ENCODE measurements around the gene PNKP.

Gene PNKP

DNA sequence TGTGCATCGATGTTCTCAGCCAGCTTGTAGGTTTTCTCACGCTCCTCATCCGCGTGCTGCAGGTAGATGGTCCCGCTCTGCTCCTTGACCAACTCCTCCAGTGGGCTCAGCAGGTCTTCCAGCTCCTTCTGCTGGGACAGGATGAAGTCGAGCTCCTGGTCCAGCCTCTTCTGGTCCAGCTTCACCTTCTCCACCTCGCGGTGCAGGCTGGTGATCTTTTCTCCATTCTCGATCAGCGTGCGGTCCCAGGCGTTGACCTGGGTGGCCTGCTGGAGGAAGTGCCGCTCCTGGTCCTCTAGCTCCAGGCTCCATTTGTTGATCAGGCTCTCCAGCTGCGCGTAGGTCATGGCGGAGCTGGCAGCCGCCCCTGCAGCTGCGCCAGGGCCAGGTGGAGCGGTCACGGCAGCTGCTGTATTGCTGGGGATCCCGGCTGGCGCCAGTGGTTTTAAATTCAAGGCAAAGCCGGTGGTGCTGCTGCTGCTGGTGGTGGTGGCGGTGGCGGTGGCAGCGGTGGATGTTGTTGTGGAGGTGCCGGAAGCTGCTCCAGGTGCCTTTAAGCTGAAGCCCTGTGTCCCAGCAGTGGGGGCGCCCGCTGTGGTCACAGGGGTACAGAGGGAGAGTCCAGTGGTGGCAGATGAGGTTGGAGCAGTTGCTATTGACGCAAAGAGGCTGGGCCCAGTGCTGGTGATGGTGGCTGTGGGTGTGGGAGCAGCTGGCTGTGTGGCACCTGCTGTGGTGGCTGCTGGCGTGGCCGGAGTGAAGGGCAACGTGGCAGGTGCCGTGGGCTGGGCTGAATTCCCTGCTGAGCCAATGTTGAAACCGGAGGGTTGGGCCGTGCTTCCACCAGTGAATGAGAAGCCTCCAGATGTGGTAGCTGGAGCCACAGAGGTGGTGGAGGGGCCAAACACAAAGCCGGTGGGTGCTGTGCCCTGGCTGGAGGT is 41.4 kb upstream of the PNKP start:
- H3K4me3 ChIP-seq (ENCODE audit: low read depth, low read length), result no peak overlapping the region
- TF ChIP-seq, protein P1, sequence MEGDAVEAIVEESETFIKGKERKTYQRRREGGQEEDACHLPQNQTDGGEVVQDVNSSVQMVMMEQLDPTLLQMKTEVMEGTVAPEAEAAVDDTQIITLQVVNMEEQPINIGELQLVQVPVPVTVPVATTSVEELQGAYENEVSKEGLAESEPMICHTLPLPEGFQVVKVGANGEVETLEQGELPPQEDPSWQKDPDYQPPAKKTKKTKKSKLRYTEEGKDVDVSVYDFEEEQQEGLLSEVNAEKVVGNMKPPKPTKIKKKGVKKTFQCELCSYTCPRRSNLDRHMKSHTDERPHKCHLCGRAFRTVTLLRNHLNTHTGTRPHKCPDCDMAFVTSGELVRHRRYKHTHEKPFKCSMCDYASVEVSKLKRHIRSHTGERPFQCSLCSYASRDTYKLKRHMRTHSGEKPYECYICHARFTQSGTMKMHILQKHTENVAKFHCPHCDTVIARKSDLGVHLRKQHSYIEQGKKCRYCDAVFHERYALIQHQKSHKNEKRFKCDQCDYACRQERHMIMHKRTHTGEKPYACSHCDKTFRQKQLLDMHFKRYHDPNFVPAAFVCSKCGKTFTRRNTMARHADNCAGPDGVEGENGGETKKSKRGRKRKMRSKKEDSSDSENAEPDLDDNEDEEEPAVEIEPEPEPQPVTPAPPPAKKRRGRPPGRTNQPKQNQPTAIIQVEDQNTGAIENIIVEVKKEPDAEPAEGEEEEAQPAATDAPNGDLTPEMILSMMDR (IDR thresholded peaks at IDR 0.05; ENCODE audit: insufficient read depth, low read depth, low read length, missing control alignments), result no peak
- DNase-seq (ENCODE audit: low read depth), result no peak

DNA sequence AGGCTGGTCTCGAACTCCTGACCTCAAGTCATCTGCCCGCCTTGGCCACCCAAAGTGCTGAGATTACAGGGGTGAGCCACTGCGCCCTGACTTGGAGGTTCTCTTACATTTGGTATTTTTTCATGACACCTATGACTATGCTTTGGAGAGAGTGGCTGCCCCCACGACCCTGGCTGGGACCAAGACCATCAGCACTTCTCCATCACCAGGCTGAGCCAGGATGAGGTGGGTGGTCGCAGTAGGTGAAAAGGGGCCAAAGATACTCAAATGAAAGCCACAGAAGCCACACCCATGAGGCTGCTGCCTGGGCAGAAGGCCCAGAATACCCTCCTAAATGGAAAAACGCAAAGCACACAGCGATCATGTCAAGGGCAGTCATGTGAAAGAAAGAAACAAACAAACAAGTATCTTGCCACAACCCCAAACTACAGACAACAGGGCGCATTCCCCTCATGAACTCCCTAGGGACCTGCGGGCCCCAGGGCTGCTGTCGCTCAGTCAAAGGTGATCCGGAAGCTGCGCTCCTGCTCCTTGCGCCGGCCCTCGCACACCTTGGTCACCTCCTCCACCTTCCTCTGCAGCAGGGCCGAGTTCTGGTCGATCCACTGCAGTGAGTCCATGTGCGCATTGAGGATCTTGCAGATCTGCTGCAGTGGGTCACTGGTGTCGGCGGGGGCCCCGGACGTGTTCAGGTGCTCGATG is 40.5 kb upstream of the PNKP start:
- H3K4me3 ChIP-seq (ENCODE audit: low read depth, low read length), result no peak overlapping the region
- TF ChIP-seq, protein P1 (IDR thresholded peaks at IDR 0.05; ENCODE audit: insufficient read depth, low read depth, low read length, missing control alignments), result no peak
- peak; percentile 85 for DNase-seq (ENCODE audit: low read depth)

DNA sequence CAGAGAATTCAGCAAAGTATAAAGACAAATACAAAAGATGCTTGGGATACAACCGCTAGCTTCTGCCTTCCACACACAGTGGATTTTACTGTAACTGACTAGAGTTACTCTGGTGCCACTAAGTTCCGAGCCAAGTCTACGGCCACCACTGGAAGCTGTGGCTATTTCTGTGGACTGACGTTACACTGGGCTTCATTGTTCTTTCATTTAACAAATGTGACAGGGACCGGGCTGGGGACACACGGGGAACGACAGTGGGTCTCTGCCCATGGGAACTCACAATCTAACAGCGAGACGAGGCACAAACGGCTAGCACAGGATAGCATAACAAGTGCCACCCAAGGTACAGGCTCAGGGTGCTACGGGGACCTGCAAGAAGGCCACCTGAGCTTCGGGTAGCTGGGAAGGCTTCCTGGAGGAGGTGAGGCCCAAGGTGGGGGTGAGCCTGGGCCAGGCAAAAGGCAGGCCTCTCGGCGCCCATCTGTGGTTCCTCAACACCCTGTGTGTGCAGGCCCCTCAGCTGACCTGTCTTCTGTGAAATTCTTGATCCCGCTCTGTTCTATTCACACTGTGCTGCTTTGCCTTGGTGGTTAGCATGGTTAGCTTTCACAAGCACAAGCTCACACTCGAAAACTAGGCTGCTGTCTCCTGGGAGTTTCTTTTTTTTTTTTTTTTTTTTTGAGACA is 39.6 kb upstream of the PNKP start:
- TF ChIP-seq, protein P1 (IDR thresholded peaks at IDR 0.05; ENCODE audit: insufficient read depth, low read depth, low read length, missing control alignments), result no peak
- H3K4me3 ChIP-seq (ENCODE audit: low read depth, low read length), result peak overlapping the region; percentile 20; the same call in 1 of the 2 replicates
- DNase-seq (ENCODE audit: low read depth), result peak; percentile 81

DNA sequence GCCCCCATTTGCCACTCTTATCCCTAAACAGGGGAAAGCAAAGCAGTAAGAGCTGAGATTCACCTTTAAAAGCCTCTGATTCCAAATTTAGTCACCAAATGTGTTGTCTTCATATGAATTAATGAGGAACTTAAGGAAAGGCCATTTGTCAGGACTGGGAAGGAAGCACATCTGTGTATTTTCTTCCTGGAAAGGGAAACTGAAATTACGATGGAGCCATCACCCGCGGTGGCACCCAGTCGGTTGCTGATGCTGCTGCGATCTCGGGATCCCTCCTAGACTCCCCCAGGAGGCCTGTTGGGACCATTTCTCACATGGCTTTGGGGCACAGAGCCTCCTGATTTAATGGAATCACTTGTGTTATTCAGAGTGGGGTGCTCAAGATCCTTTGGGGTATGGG is 36.8 kb upstream of the PNKP start:
- TF ChIP-seq, protein P1 (IDR thresholded peaks at IDR 0.05; ENCODE audit: insufficient read depth, low read depth, low read length, missing control alignments), result no peak
- H3K4me3 ChIP-seq (ENCODE audit: low read depth, low read length), result no peak overlapping the region; the same call in 1 of the 2 replicates
- no peak for DNase-seq (ENCODE audit: low read depth)

DNA sequence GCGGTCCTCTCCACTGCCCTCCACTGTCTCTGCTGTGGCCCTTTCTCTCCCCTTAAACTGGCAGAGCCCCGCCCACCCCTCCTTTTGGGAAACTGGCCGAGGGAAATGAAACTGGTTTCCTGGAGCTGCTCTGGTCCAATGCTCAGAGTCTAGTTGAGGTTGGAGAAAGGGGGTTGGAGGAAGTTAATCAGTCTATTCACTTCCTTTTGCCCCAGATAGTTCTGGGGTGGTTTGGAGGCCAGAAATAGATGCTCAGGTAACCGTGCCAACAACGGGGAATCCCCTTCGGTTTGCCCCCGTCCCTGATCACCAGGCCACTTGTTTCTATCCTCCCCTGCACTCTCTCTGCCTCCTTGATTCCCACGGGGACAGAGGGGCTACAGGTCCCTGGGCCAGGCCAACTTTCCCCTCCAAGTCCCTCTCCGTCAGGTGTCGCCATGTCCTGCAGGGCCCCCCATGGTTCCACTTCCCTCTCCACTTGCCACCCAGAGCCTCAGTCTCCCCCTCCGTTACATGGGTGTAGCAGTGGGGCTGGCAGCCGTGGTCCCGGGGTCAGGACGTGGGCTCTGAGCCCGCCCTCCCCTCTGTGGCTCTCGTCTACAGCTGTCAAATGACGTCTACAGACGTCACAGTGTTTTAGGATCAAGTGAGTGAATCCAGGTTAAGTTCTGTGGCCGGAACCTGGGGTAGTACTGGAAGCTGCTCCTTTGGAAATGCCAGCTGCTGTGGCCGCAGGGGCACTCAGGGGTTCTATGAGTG is 29.7 kb upstream of the PNKP start, which contains the start of gene IL4I1:
Gene IL4I1, minus strand, starts transcription at position 25 of the 759 bp plus-strand sequence. CDS start 727 bp downstream, outside the sequence.
- peak; percentile 94 for DNase-seq (ENCODE audit: low read depth)
- H3K4me3 ChIP-seq (ENCODE audit: low read depth, low read length), result peak within 1 kb of the TSS; percentile 83
- TF ChIP-seq, protein P1 (IDR thresholded peaks at IDR 0.05; ENCODE audit: insufficient read depth, low read depth, low read length, missing control alignments), result no peak

Measured in GM12865 (cell line).